GM18502 (cell line): Measurements from ENCODE around the gene LCORL.
"Not testable (repeated sequence)": the region's sequence is repeated elsewhere in the genome, so short reads cannot be mapped to it uniquely, and the experiment has no call there.

ENCODE experiments used
- ATAC-seq: cut with Tn5 transposase; IDR thresholded peaks from one replicate; pipeline ENCODE4 v1.9.1; 2021; ENCODE audit warnings: mild to moderate bottlenecking; ENCODE audit not compliant: unreplicated experiment, poor library complexity

LCORL gene

GRCh38 chr4:18021720-18022571 is at the start of gene LCORL:
TSS of gene LCORL (minus strand) at chr4:18021755. CDS start at chr4:18021751, 4 bp downstream.
- ATAC-seq, result peak; percentile 78

DNA sequence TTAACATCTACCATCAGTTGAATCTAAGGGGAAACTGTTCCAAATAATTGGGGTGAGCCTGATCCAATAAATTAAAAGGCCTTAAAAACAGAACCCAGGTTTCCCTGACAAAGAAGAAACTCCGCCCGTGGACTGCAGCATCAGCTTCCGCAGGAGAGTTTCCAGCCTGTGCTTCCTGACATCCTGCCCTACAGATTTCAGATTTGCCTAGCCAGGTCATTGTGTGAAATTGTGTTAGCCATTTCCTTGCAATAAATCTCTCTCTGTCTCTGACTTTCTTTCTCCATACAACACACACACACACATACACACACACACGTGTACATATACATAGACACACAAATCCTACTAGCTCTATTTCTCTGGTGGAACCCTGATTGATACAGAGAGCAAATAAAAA is 48.3 kb upstream of the LCORL start:
- no peak for ATAC-seq

GRCh38 chr4:18067031-18067430 is 45.5 kb upstream of the LCORL start:
- ATAC-seq, result no peak

DNA sequence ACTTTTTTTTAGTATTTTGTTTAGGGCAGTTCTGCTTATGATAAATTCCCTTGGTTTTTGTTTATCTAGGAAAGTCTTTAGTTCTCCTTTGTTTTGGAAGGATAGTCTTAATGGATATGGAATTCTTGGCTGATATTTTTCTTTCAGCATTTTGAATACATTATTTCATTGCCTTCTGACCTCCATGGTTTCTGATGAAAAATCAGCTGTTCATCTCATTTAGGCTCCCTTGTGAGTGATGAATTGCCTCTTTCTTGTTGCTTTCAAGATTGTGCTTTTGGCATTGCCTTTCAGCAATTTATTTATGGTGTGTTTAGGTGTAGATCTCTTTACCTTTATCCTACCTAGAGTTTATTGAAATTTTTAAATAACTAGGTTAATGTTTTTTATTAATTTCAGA is 41.5 kb upstream of the LCORL start:
- no peak for ATAC-seq

DNA sequence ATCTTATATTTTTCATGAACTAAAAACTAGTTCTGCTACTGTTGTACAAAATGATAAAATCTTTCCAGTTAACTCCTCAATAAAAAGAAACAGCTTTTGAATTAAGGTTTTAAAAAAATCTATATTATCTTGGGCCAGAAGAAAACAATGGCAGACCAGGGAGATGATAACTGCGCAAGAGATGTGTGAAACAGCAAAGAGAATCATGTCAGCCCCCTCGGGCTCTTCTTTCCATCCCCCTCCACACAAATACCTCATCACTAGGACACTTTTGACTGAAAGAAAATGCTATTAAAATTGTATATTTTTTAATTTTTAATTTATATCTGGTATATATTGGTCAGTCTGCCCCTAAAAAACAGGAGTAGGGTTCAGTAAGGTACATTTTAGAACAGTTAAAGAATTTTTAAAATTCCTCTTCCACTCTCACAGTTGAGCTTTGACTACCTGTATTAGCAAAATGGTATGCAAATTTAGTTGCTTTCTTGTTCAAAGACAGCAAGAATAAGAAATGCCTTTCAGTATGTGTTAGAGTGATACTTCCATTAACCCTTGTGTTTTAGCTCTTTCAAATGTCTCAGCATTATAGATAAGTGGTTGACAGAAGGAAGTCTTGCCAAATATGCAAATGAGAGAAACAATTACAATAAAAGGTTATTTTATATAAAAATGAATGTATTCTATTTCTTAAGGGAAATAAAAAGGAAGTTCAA is 36.4 kb upstream of the LCORL start:
- ATAC-seq, result peak; percentile 76

- no peak for ATAC-seq
These were observed 34.5 kb upstream of the LCORL start for GRCh38 chr4:18056030-18056429.

- ATAC-seq, result no peak
These were observed 30.6 kb upstream of the LCORL start for GRCh38 chr4:18052158-18052557.

GRCh38 chr4:18051281-18051680 is 29.7 kb upstream of the LCORL start:
- ATAC-seq, result no peak

DNA sequence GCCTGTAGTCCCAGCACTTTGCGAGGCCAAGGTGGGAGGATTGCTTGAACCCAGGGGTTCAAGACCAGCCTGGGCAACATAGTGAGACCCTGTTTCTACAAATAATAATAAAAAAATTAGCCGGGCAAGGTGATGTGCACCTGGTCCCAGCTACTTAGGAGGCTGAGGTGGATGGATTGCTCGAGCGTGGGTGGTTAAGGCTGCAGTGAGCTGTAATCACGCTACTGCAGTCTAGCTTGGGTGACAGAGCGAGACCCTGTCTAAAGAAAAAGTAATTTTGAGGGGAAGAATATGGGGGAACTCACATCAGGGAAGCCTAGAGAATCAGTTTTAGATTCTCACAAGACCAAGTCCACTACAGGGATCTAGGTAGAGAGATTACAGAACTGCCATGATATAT is 28.9 kb upstream of the LCORL start:
- ATAC-seq, result peak; percentile 45

GRCh38 chr4:18049446-18049845 is 27.9 kb upstream of the LCORL start:
- no peak for ATAC-seq

DNA sequence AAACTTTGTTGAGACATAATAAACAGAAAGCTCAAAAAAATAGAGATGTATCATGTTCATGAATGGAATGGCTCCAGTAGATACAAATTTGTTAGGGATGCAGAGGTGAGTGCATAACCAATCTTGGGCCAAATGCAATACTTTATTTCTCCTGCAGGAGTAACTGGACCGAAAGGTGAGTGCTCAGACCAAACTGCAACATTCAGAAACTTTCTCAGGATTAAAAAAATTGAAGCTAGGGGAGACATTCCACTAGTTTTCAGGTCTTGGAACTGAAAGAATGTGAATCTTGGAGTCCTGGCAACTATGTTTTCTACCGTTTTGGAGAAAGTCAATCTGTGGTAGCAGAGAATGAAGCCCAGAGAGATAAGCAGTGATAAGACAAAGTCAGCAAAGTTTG is 21.2 kb upstream of the LCORL start:
- ATAC-seq, result peak; percentile 53

DNA sequence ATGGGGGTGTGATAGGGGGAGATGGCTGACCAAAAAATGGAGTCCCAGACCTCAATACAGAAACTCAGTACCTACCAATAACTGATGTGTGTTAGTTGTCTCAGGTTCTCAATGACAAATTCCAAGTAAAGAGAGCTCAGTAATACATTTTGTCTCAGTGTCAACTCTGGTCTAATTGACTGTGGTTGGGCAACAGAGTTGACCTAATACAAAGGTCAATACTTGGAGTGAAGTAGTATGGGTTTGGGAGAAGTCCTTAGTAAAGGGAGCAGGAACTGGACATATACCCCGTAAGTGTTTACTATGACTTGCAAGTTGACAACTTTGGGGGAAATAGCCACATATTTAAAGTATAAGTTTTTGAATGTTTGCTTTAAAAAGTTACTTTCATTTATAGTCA is 20.5 kb upstream of the LCORL start:
- no peak for ATAC-seq

DNA sequence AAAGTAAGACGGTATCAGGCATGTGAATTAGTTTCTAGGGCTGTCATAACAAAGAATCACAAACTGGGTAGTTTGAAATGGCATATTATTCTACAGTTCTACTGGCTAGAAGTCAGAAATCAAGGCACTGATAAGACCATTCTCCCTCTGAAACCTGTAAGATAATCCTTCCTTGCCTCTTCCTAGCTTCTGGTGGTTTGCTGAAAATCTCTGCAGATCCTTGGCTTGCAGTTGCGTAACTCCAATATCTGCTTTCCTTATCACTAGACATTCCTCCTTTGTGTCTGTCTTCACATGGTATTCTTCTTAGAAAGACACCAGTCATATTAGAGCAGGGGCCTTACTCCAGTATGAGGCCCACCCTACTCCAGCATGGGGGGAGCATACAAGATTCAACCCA is 19.6 kb upstream of the LCORL start:
- no peak for ATAC-seq

GRCh38 chr4:18039113-18039512 is 17.6 kb upstream of the LCORL start:
- no peak for ATAC-seq

DNA sequence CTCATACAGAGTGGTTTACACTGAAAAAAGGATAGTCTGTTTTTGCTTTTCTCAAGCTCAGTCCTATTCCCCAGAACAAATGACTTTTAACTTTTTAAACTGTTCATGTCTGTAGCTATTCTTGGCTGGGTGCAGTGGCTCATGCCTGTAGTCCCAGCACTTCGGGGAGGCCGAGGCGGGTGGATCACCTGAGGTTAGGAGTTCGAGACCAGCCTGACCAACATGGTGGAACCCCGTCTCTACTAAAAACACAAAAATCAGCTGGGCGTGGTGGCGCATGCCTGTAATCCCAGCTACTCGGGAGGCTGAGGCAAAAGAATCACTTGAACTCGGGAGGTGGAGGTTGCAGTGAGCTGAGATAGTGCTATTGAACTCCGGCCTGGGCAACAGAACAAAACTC is 14.8 kb upstream of the LCORL start:
- ATAC-seq, result not testable (repeated sequence)

- no peak for ATAC-seq
These were observed 12.5 kb upstream of the LCORL start for GRCh38 chr4:18034099-18034498.

- ATAC-seq, result no peak
These were observed 11.8 kb upstream of the LCORL start for GRCh38 chr4:18033111-18034085.

DNA sequence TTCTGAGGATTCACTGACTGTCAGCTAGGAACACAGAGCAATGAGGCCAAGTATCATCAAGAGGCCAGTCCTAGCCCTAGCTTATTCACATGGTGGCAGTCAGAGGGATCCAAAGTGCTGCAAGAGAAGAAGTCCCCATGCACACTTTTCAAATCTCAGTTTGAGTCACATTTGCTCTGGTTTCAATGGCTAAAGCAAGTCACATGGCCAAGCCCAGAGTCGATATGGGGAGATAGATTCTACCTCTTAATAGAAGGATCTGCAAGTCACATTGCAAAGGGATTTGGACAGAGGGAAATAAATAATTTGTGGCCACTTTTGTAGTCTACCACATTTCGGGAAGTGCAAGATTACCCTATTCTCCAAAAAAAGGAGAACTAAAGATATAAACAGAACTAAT is 3.7 kb upstream of the LCORL start:
- no peak for ATAC-seq

- ATAC-seq, result no peak
These were observed 1.1 kb upstream of the LCORL start for GRCh38 chr4:18022572-18023050.

DNA sequence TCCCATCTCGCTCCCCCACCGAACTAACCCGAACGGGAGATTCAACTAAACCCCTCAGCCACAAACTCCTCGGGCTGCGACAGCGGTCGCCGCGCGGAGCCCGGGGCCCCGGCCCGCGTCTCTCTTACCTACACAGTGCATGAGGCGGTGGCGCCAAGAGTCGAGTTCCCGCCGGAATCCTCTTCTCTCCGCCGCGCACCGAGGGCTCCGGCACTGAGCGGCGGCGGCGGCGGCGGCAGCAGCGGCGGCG is 160 bp downstream of the LCORL start:
- ATAC-seq, result peak; percentile 14
